ENCODE data around the gene KRT74.
A peak's percentile ranks its signal among the peaks of the same experiment; 100 is the strongest.

Gene KRT74

DNA sequence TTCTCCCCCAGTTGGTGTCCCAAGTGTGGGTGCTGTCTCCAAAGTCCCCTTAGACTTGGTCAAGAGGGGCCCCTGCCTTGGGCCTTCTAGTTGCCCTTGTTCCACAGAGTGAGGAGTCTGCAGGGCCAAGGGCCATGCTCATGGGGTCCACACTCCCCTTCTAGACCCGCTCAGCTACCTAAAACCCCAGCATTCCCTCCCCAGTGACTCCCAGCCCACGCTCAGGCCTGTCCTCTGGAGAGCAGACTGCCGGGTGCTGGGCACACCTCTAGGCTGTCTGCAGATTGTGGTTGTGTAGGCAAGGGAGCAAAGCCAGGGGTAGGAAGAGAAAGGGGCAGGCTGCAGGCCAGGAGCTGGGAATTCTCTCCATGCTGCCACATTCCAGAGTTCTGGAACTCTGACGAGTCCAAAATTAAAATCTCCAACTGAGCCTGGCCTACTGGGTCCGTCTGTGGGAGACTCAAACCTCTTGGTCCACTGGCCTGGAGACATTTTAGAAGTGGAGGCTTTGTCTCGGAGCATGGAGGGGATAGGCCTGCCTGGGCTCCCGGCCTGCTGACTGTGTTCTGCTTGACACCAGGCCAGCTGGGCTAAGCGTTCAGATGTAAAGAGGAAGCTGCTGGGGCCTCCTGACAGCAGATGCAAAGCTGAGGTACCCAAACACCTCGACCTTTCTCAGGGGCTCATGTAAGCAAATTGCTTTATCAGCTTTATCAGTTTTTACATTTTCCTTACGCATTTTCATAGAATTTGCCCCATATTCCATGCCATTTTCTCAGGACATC lies 39.8 kb downstream of the KRT74 start:
- no peak for DNase-seq

DNA sequence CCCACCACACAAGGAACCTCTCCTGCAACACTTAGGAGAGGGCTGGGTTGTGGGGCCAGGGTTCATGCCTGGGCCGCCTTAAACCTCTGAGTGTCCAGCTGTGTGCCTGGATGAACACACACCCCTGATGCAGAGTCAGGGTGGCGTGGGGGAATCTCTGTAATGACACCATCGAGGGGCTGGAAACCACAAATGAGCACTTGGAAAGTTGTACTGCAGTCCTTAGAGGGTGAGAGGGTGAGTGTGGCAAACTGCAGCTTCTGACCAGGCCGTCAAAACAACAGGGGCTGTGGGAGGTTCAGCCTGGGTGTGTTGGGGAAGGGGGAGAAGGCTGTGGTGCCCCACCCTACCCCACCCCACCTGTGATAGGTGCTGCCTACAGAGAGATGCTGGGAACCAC lies 41.0 kb downstream of the KRT74 start:
- DNase-seq: no peak

DNA sequence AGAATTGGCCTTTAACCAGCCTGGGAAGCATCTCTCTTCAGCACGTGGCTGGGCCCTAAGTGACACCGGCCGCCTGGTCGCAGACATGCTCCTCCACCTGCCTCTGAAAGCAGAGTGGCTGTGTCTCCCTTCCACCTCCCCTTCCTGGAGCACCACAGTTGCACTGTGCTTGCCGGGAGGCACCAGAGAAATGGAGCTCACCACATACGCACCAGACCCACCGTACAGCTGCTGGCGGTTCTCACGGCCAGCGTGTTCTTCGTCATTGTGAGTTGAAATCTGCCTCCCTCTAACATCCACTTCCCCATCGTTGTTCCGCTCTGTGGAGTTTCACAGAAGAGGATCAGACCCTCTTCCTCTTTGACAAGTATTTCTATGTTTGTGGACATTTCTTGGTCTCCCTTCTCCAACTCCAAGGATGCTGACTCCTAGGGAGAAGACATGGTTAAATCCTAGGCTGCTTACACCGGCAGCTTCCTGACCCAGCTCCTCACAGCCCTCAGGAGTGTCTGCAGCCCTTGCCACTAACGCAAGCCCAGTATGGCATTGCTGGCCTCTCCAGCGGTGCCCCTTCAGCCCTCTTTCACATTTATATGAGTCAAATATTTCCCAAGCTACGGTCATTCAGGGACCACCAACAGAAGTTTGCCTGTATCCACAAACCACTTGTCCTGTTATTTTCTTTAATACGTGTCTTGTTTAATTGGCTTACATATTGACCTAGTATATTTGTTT lies 41.9 kb downstream of the KRT74 start:
- DNase-seq: no peak

GRCh38 chr12:52530905-52531304 lies 42.7 kb downstream of the KRT74 start:
- DNase-seq: no peak

DNA sequence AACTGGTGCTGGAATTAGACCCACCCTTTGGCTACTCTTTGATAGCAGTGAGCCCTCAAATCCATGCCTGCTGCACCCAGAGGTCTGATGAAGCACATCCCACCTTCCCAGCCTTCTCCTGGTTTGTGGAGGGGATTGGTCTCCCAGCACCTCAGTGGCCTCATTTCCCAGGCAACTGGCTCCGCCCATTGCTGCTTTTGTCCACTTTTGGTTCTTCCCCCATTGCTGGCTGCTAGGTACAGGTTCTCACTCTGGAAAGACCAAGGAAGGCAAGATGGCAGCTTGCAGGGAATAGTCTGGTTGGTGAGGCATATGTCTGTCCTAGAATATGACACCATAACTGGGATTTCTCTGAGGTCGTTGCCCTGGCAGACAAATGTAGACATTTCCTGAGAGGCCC lies 43.3 kb downstream of the KRT74 start:
- DNase-seq: no peak

- DNase-seq: no peak
Observed at GRCh38 chr12:52529846-52530245, 43.8 kb downstream of the KRT74 start.

GRCh38 chr12:52529417-52529816 lies 44.2 kb downstream of the KRT74 start:
- no peak for DNase-seq

DNA sequence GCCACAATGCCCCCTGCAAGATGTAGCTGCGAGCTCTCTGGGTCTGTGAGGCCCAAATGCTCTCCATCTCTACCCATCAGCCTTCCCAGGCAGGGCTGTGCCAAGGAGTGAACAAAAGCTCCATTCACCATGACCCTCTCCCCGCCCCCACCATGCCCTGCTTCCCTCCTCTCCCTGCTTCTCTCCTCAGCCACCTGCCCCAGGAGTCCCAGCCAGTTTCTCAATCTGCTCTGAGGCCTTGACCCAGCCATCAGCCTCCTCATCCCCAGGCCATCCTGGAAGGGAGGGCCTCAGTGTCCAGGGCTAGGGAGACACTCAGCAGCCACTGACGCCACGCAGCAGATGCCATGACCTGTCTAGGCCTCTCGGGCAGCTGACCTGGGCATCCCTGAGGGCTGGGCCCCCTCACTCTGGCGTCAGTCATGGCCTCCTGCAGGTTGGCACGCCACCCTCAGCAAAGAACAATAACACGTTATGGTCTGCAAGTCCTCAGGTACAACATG lies 45.0 kb downstream of the KRT74 start:
- DNase-seq: no peak

GRCh38 chr12:52527121-52527800 lies 46.4 kb downstream of the KRT74 start:
- peak; percentile 5 for DNase-seq

DNA sequence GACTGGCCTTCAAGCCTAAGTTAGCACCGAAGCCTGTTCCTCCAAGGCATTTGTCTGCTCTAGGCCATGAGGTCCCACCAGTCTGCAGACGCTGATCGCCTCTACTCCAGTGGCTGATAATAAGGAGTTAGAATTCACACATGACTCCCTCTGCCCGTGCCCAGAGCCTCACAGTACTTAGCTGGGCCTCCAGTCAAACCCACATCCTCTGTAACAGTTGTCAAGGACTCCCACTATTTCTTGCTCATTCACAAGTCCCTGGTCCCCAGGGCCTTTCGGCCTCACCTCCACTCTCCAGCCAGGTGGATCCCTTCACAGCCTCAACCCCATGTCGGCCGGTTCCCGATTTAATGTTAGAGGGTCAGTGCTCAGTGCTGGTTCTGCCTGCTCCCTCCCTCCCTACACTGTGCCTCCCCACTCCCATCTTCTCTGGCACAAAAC lies 47.1 kb downstream of the KRT74 start:
- no peak for DNase-seq

GRCh38 chr12:52525661-52526499 lies 47.8 kb downstream of the KRT74 start:
- DNase-seq: no peak

- no peak for DNase-seq
Observed at GRCh38 chr12:52524898-52525591, 48.6 kb downstream of the KRT74 start.

GRCh38 chr12:52524241-52524897 lies 49.3 kb downstream of the KRT74 start:
- DNase-seq: no peak

- no peak for DNase-seq
Observed at GRCh38 chr12:52523824-52524223, 49.8 kb downstream of the KRT74 start.

DNA sequence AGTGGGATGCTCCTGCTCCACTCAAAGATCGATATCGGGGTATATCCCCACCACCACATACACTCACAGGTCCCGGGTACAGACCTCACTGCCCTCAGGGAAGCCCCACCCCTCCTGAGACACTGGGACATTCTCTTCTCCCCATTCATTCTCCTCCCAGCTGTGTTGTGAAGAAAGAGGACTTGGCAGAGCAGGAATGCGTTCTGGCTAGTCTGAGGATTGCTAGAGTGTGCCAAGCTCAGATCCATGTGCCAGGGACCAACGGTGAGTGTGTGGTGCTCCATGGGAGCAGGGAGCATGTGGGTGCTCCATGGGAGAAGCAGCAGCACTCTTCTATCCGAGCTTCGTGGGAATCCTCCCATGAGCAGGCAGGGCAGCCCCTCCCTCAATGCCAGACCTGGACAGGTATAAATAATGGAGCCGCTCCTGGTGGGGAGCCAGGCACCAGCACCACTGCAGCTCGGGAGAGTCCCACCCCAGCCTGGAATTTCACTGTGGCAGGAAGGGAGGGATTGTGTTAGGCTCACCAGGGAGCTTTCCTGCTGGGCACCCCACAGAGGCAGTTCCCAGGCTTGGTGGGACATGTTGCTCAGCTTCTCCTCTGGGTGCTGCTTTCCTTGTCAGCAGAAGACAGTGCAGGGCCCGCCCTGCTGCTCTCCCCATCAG lies 51.2 kb downstream of the KRT74 start:
- no peak for DNase-seq

- DNase-seq: no peak
Observed at GRCh38 chr12:52521568-52522266, 51.9 kb downstream of the KRT74 start.

GRCh38 chr12:52521175-52521567 lies 52.5 kb downstream of the KRT74 start:
- DNase-seq: no peak

DNA sequence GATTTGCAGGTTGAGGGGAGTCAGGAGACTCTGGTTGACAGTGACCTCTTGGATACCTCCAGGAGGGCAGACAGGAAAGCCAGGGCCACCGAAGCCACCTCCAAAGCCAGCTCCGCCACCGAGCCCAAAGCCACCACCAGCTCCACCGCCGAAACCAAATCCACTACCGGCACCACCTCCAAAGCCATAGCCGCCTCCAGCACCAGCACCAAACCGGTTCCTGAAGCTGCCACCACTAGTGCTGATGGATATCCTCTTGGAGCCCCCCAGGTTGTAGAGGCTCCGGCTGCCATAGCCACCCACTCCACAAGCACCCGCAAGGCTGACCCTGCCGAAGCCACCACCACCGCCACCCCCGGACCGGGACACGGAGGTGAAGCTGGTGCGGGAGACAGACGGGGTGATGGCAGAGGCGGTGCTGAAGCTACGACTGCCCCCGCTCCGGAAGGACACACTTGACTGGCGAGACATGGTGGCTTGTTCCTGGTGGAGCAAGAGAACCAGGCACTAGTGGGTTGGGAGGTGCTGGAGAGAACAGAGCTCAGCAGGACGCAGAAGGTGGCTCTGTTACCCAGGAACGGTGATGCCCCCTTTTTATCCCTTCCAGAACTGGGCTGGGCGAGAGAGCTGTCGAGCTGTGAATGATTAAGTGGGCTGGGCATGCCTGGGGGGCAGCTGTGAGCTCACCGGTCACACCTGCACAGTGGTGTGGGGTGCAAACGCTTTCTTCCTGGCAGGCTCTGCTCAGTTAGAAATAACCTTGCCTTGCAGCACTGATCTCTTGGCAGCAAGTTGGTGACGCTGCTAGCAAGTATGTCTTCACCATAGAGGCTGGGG lies 53.6 kb downstream of the KRT74 start, which contains the start of gene KRT5:
Gene KRT5, minus strand, starts transcription at position 569 of the 837 bp plus-strand sequence. Its CDS starts 98 bp downstream, at position 471.
- no peak for DNase-seq

DNA sequence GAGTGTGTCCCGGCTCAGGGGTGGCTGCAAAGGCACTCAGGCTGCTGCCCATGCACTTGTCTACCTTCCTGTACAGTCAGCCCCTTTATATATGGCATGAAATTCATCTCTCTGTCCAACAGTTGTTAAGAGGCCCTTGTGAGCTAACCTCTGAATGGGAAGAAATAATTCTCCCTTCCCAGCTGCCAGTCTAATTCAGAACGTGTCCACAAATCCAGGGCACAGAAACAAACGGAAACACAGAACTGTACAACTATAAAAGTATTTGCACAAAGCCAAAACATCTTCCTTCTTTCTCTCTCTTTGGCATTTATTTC lies 54.3 kb downstream of the KRT74 start:
- DNase-seq: no peak

Measured in activated CD4-positive, alpha-beta T cell treated with anti-CD3 and anti-CD28 coated beads for 1 hour (primary cell).